ENCODE data around the gene ARID3C. TPM values are rescaled to one million over a fixed set of nuclear protein-coding genes. Genes with fewer than 3 reads are reported as not detected.
A peak's percentile ranks its signal among the peaks of the same experiment; 100 is the strongest.

ARID3C gene
- total and polyA plus RNA-seq, 10 of the 15 experiments (the other 5 are each of a cell fraction or from before 2014, with no cell fraction given) = not detected

DNA sequence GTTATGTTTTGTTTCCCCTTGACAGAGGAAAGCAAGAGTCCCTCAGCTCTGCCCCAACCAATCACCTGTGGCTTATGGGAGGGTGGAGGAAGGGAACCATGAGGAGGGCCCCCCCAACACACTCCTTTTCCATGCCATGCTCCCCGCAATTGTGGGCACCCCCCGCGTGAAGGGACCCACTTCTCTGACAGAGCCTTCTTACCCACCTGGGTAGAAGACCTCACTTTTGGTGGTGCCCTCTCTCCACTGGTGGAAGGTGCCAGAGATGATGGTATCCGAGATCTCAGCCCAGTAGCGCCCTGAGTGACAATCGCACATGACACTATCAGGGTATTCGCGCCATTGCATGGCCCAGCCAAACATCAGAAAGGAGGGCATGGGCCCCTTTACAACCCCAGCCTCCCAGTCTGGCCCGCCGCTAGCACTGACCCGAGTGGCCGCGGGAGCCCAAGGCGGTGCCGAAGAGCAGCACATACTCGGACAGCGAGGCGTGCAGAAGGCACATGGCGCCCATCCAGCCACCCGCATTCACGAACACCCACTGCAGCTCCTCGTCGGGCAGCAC lies 8.0 kb upstream of the ARID3C start:
- Histone ChIP-seq H3K27me3 (replicated peaks in 1 of 2; ENCODE audit: control insufficient read depth in 2 of 2, insufficient read depth in 2 of 2, low read length in 1 of 2) (no peaks in the 10 kb centered on the region), H3K36me3 (ENCODE audit: control insufficient read depth in 2 of 2, insufficient read depth in 2 of 2, low read length in 1 of 2) (peaks cover 2 to 6% of the 10 kb centered on the region in 2 experiments; a peak in 3 of 4 replicates), H4K20me1 (ENCODE audit: control insufficient read depth, insufficient read depth) (no peaks in the 10 kb centered on the region; the same call in none of the 2 replicates), H3K79me2 (ENCODE audit: control insufficient read depth, insufficient read depth, low read length) (peaks cover 15% of the 10 kb centered on the region), H3K9me3 (replicated peaks; ENCODE audit: control insufficient read depth, insufficient read depth, low read length) (no peaks in the 10 kb centered on the region), H3K4me1 (ENCODE audit: control insufficient read depth, insufficient read depth, low read length) (no peaks in the 10 kb centered on the region; the same call in none of the 2 replicates), H3K4me3 (peak overlapping the region; percentile 72), H2AFZ (ENCODE audit: control insufficient read depth, low read depth, low read length) (peak overlapping the region; percentile 98), H3K27ac (ENCODE audit: control insufficient read depth, insufficient read depth) (peak overlapping the region; percentile 52; the same call in 1 of the 2 replicates), H3K9ac (ENCODE audit: control insufficient read depth, insufficient read depth, low read length) (peak overlapping the region; percentile 79), H3K4me2 (ENCODE audit: control insufficient read depth, insufficient read depth) (peak overlapping the region; percentile 95)
- intact Hi-C loops (cut with micrococcal nuclease; ENCODE audit: unreplicated experiment) (no loop called here), in situ Hi-C loops (cut with MboI) (no loop called here)
- BruUV-seq (replicated peaks) = no TSS peak
- FAIRE-seq = no peak
- ChIA-PET SMC1A (ENCODE audit: uncharacterized antibody, unreplicated experiment) (interaction anchor here (0.6 to 2.3 kb wide), 6 partner anchors 10 to 305 kb away, joined by 3 to 7 read pairs (median 4); partner anchors contain the start of genes GALT and RPP25L), RAD21 (ENCODE audit: unreplicated experiment) (interaction anchor here (1.2 to 2.6 kb wide), 6 partner anchors 10 to 67 kb away, joined by 3 to 14 read pairs (median 7); partner anchors contain the start of genes DCTN3 and GALT), CTCF (interaction anchor here (1.0 to 8.3 kb wide), 11 partner anchors 10 to 348 kb away, joined by 3 to 118 read pairs (median 6); partner anchors contain the start of genes CCL27, DCTN3, GALT and RPP25L), POLR2A (interaction anchor here (1.5 to 3.4 kb wide), 4 partner anchors 7 to 17 kb away, joined by 4 to 25 read pairs (median 7); partner anchors contain the start of genes ARID3C, DCTN3, GALT and IL11RA)
- no peak for DNase-seq (ENCODE audit: low read depth, low spot score)
- peak; percentile 40 for ATAC-seq
- 1% methylated on average over 23 of the region's 23 CpGs for WGBS (ENCODE audit: insufficient coverage, insufficient replicate concordance, low lambda C conversion rate, missing lambda C conversion rate)
- TF ChIP-seq JUND (IDR thresholded peaks at IDR 0.05; ENCODE audit: low read depth, low read length) (no peak), SIX5 (IDR thresholded peaks at IDR 0.05; ENCODE audit: low read depth, low read length, severe bottlenecking) (no peak), RAD51 (IDR thresholded peaks at IDR 0.05) (no peak), TCF7 (IDR thresholded peaks at IDR 0.05; ENCODE audit: borderline replicate concordance) (no peak), MXI1 (IDR thresholded peaks at IDR 0.05; ENCODE audit: low read depth, low read length) (peak; percentile 43), HDGF (IDR thresholded peaks at IDR 0.05) (peak; percentile 44; the same call in 1 of the 2 replicates), MYC (IDR thresholded peaks at IDR 0.05; ENCODE audit: insufficient read depth, insufficient read length, insufficient replicate concordance, low read length, severe bottlenecking) (peak; percentile 57), SIN3A (IDR thresholded peaks at IDR 0.05; ENCODE audit: low read depth, low read length) (0 out of 2 replicates have a peak, but pooled peaks have one; percentile 59), ZNF217 (IDR thresholded peaks at IDR 0.05) (no peak), KLF5 (IDR thresholded peaks at IDR 0.05; ENCODE audit: partially characterized antibody) (no peak), JUNB (IDR thresholded peaks at IDR 0.05) (no peak), SPI1 (IDR thresholded peaks at IDR 0.05; ENCODE audit: borderline replicate concordance, insufficient read depth, low read depth, low read length) (no peak), YBX1 (IDR thresholded peaks at IDR 0.05) (no peak), PAX5 (IDR thresholded peaks at IDR 0.05; ENCODE audit: borderline replicate concordance, low read depth, low read length) (no peak), RUNX3 (IDR thresholded peaks at IDR 0.05; ENCODE audit: low read length) (no peak), MEF2B (IDR thresholded peaks at IDR 0.05; ENCODE audit: partially characterized antibody, poor library complexity, severe bottlenecking) (no peak)
- TF ChIP-seq, protein P1, sequence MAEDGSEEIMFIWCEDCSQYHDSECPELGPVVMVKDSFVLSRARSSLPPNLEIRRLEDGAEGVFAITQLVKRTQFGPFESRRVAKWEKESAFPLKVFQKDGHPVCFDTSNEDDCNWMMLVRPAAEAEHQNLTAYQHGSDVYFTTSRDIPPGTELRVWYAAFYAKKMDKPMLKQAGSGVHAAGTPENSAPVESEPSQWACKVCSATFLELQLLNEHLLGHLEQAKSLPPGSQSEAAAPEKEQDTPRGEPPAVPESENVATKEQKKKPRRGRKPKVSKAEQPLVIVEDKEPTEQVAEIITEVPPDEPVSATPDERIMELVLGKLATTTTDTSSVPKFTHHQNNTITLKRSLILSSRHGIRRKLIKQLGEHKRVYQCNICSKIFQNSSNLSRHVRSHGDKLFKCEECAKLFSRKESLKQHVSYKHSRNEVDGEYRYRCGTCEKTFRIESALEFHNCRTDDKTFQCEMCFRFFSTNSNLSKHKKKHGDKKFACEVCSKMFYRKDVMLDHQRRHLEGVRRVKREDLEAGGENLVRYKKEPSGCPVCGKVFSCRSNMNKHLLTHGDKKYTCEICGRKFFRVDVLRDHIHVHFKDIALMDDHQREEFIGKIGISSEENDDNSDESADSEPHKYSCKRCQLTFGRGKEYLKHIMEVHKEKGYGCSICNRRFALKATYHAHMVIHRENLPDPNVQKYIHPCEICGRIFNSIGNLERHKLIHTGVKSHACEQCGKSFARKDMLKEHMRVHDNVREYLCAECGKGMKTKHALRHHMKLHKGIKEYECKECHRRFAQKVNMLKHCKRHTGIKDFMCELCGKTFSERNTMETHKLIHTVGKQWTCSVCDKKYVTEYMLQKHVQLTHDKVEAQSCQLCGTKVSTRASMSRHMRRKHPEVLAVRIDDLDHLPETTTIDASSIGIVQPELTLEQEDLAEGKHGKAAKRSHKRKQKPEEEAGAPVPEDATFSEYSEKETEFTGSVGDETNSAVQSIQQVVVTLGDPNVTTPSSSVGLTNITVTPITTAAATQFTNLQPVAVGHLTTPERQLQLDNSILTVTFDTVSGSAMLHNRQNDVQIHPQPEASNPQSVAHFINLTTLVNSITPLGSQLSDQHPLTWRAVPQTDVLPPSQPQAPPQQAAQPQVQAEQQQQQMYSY (CRISPR knock-in tag; IDR thresholded peaks at IDR 0.05) = no peak
- TF ChIP-seq, protein P2, sequence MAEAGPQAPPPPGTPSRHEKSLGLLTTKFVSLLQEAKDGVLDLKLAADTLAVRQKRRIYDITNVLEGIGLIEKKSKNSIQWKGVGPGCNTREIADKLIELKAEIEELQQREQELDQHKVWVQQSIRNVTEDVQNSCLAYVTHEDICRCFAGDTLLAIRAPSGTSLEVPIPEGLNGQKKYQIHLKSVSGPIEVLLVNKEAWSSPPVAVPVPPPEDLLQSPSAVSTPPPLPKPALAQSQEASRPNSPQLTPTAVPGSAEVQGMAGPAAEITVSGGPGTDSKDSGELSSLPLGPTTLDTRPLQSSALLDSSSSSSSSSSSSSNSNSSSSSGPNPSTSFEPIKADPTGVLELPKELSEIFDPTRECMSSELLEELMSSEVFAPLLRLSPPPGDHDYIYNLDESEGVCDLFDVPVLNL (IDR thresholded peaks at IDR 0.05; ENCODE audit: low read depth, low read length) = no peak
- TF ChIP-seq, protein P3, sequence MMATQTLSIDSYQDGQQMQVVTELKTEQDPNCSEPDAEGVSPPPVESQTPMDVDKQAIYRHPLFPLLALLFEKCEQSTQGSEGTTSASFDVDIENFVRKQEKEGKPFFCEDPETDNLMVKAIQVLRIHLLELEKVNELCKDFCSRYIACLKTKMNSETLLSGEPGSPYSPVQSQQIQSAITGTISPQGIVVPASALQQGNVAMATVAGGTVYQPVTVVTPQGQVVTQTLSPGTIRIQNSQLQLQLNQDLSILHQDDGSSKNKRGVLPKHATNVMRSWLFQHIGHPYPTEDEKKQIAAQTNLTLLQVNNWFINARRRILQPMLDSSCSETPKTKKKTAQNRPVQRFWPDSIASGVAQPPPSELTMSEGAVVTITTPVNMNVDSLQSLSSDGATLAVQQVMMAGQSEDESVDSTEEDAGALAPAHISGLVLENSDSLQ (IDR thresholded peaks at IDR 0.05) = peak; percentile 25; the same call in 1 of the 2 replicates
